Islet of Langerhans (tissue), 1 donor: ENCODE measurements around the gene C10orf90.

Experiments
- FAIRE-seq: peaks from one replicate; lab custom pipeline; 2011; peaks lifted over from hg19 to GRCh38; lab: Jason Lieb, UNC

The C10orf90 gene

GRCh38 chr10:126536148-126536547 lies 134.3 kb downstream of the C10orf90 start:
- FAIRE-seq = no peak

GRCh38 chr10:126533644-126534043 lies 136.8 kb downstream of the C10orf90 start:
- FAIRE-seq = no peak

- no peak for FAIRE-seq
Measured at GRCh38 chr10:126528315-126528835, 142.1 kb downstream of the C10orf90 start.

GRCh38 chr10:126527645-126528314 lies 142.7 kb downstream of the C10orf90 start:
- no peak for FAIRE-seq

- no peak for FAIRE-seq
Measured at GRCh38 chr10:126525326-126525725, 145.2 kb downstream of the C10orf90 start.

GRCh38 chr10:126524526-126524925 lies 146.0 kb downstream of the C10orf90 start:
- no peak for FAIRE-seq

GRCh38 chr10:126523071-126523470 lies 147.4 kb downstream of the C10orf90 start:
- no peak for FAIRE-seq

- no peak for FAIRE-seq
Measured at GRCh38 chr10:126521399-126521798, 149.1 kb downstream of the C10orf90 start.

- FAIRE-seq = no peak
Measured at GRCh38 chr10:126520751-126521317, 149.7 kb downstream of the C10orf90 start.

- no peak for FAIRE-seq
Measured at GRCh38 chr10:126519992-126520391, 150.5 kb downstream of the C10orf90 start.

GRCh38 chr10:126519185-126519584 lies 151.3 kb downstream of the C10orf90 start:
- FAIRE-seq = no peak

- no peak for FAIRE-seq
Measured at GRCh38 chr10:126518218-126519080, 152.0 kb downstream of the C10orf90 start.

- no peak for FAIRE-seq
Measured at GRCh38 chr10:126516515-126516914, 154.0 kb downstream of the C10orf90 start.

- no peak for FAIRE-seq
Measured at GRCh38 chr10:126511917-126512479, 158.5 kb downstream of the C10orf90 start.

- FAIRE-seq = no peak
Measured at GRCh38 chr10:126509182-126509581, 161.3 kb downstream of the C10orf90 start.

- FAIRE-seq = no peak
Measured at GRCh38 chr10:126508535-126509040, 161.9 kb downstream of the C10orf90 start.

- no peak for FAIRE-seq
Measured at GRCh38 chr10:126504761-126505112, 165.8 kb downstream of the C10orf90 start.

GRCh38 chr10:126504063-126504760 lies 166.3 kb downstream of the C10orf90 start:
- no peak for FAIRE-seq

GRCh38 chr10:126503392-126504062 lies 167.0 kb downstream of the C10orf90 start:
- FAIRE-seq = no peak

- FAIRE-seq = no peak
Measured at GRCh38 chr10:126502441-126502840, 168.1 kb downstream of the C10orf90 start.

GRCh38 chr10:126501828-126502227 lies 168.7 kb downstream of the C10orf90 start:
- FAIRE-seq = no peak
